Spleen (tissue), 11 donors: ENCODE measurements around the gene ALDH1B1. TPM values are rescaled to one million over a fixed set of nuclear protein-coding genes. Genes with fewer than 3 reads are reported as not detected.
A peak's percentile ranks its signal among the peaks of the same experiment; 100 is the strongest.

Experiments used
- DNase-seq: peaks from one replicate; pipeline ENCODE4 v3.0.0-alpha.2; 2020
- H3K27ac ChIP-seq, 8 donors: fragments of 200-600 bp; sonication (generic) in 7 of 8; 1 replicate in 4 of 8; 2 replicates in 4 of 8; pipeline versions ENCODE4 v1.5.0 to v1.8.0; 2016 to 2021; ENCODE audit warnings: inconsistent platforms in 4 of 8, mild to moderate bottlenecking in 4 of 8, moderate library complexity in 1 of 8
- H3K27me3 ChIP-seq, 7 donors: fragments of 200-600 bp; sonication (generic) in 6 of 7; replicated peaks in 1 of 7; 1 replicate in 4 of 7; 2 replicates in 3 of 7; pipeline versions ENCODE4 v1.5.0 to v1.8.0; 2016 to 2021; ENCODE audit warnings: inconsistent platforms in 3 of 7, mild to moderate bottlenecking in 1 of 7
- H3K36me3 ChIP-seq, 6 donors: fragments of 200-600 bp; sonication (generic) in 5 of 6; 1 replicate in 4 of 6; 2 replicates in 2 of 6; pipeline versions ENCODE4 v1.5.0 to v1.8.0; 2016 to 2021; ENCODE audit warnings: inconsistent platforms in 2 of 6
- H3K4me1 ChIP-seq, 6 donors: fragments of 200-600 bp; sonication (generic) in 5 of 6; 1 replicate in 3 of 6; 2 replicates in 3 of 6; pipeline versions ENCODE4 v1.5.0 to v1.8.0; 2016 to 2021; ENCODE audit warnings: inconsistent platforms in 3 of 6
- H3K4me3 ChIP-seq, 8 donors: fragments of 200-600 bp; sonication (generic) in 7 of 8; 1 replicate in 4 of 8; 2 replicates in 4 of 8; pipeline versions ENCODE4 v1.5.0 to v1.8.0; 2016 to 2021; ENCODE audit warnings: inconsistent platforms in 4 of 8, mild to moderate bottlenecking in 4 of 8, moderate library complexity in 2 of 8
- H3K9me3 ChIP-seq, 8 donors: fragments of 200-600 bp; sonication (generic) in 7 of 8; 1 replicate in 4 of 8; 2 replicates in 4 of 8; pipeline versions ENCODE4 v1.5.0 to v1.8.0; 2016 to 2021; ENCODE audit warnings: inconsistent platforms in 4 of 8
- POLR2A ChIP-seq, 3 donors: fragments of 450-650 bp; IDR thresholded peaks; one replicate each; pipeline ENCODE4 v1.5.1; 2017; ENCODE audit warnings: antibody characterized with exemption in 3 of 3, mild to moderate bottlenecking in 1 of 3
- POLR2AphosphoS5 ChIP-seq, 3 donors: sonication (generic); formaldehyde crosslinking; IDR thresholded peaks; one replicate each; pipeline ENCODE4 v1.5.1; 2017; ENCODE audit warnings: antibody characterized with exemption in 3 of 3
- WGBS, 5 donors: extraction: QIAGEN DNeasy Blood & Tissue Kit in 3 of 5; methylation state at CpG; one replicate each; pipeline versions ENCODE4 v1.1.5 to v1.1.7; 2013 to 2018; 5-methylcytosine and 5-hydroxymethylcytosine counted together
- intact Hi-C: fragments of 100-400 bp; cut with DNase I; formaldehyde crosslinking; loops from one replicate; pipeline ENCODE4 v1.15.0; 2023; ENCODE audit warnings: low total_unique reads
- polyA plus RNA-seq, 3 donors: library from polyadenylated mRNA; stranded (reverse); fragments of 200-250 nt; gene quantifications; one replicate each; pipeline ENCODE4 v1.2.1, GENCODE V29; 2013
- total RNA-seq, 7 donors: library from RNA; depleted of rRNA in 3 of 7; stranded (reverse); fragments of >200 nt in 3 of 7; fragmentation: NEBNext Ultra II Directional in 4 of 7; extraction: Animal tissue kit (Norgen Biotek cat#: 25700) in 4 of 7; gene quantifications; one replicate each; pipeline versions ENCODE4 v1.1.0 to v1.2.1, GENCODE V29; 2016 to 2021
- TF ChIP-seq, protein P1 (sequence below), 11 experiments: fragments of 200-600 bp in 7 of 11; fragments of 450-650 bp in 4 of 11; sonication (generic) in 4 of 11; IDR thresholded peaks in 8 of 11; conservative IDR thresholded peaks in 3 of 11; 1 replicate in 7 of 11; 2 replicates in 4 of 11; pipeline versions ENCODE4 v1.4.0 to v1.8.0; 2016 to 2021; ENCODE audit warnings: antibody characterized with exemption in 11 of 11, inconsistent platforms in 4 of 11, mild to moderate bottlenecking in 1 of 11
- donor health status: healthy with polysubstance abuse.
- donor health status: DM: no; HTN: no; CAD: no; lungs with moderate emphysema.
- donor health status: DM: no; HTN: no; CAD: no.
- donor health status: Bipolar disorder and iron deficiency.
- donor health status: healthy.
- donor health status: DM: no; HTN: no; CAD: no.
- donor health status: DM: yes; HTN: yes; CAD: no.

The ALDH1B1 gene
- total and polyA plus RNA-seq, 10 donors: 4.0 to 14.7 (median 8.3) TPM

DNA sequence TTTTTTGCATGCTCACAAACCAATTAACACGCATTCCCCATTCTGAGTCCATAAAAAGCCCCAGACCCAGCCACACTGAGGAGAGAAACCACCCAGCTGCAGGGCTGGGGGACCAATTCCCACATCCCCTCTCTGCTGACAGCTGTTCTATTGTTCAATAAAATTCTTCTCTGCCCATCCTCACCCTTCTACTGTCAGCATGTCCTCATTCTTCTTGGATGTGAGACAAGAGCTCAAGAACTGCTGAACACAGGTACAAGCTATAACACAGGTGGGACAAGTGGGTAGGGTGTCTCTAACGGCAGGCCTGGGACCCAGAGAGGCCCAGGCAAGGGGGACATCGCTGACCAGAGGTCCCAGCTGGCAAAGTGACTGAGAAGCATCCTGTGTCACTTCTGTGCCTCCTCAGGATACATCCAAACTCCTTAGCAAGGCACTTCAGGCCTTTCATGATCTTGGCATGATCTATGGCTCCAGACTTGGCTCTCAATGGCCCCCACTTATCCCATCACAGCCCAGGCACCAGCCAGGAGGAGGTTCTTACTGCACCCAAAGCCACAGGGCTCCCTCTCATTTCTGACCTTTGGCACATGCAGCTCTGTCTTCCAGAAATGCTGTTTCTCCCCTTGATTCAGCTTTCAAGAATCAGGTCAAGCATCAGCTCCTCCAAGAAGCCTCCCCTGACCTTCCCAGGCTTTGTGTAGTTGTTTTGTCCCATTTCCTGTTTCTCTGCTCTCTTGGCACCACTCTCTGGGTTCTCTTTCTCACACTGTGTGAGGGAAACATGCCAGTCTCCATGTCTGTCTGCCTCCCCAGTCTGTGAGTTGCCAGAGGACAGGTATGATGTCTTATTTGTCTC lies 7.3 kb upstream of the ALDH1B1 start:
- WGBS, 5 donors: 60 to 81% (median 74%) methylated on average over 3 of the region's 3 CpGs
- intact Hi-C loops: no loop called here
- Histone ChIP-seq H3K36me3 (no peaks in the 10 kb centered on the region), H3K4me3 (no peak overlapping the region), H3K27ac (peak overlapping the region in 1 of 8 donors; percentile 20), H3K27me3 (no peaks in the 10 kb centered on the region), H3K4me1 (peaks cover 0 to 7% (median 3%) of the 10 kb centered on the region in 6 donors), H3K9me3 (peaks cover 0 to 16% (median 3%) of the 10 kb centered on the region in 8 donors)
- no peak for TF ChIP-seq POLR2A (IDR thresholded peaks at IDR 0.05)
- TF ChIP-seq POLR2AphosphoS5 (IDR thresholded peaks at IDR 0.05): no peak
- TF ChIP-seq, protein P1, sequence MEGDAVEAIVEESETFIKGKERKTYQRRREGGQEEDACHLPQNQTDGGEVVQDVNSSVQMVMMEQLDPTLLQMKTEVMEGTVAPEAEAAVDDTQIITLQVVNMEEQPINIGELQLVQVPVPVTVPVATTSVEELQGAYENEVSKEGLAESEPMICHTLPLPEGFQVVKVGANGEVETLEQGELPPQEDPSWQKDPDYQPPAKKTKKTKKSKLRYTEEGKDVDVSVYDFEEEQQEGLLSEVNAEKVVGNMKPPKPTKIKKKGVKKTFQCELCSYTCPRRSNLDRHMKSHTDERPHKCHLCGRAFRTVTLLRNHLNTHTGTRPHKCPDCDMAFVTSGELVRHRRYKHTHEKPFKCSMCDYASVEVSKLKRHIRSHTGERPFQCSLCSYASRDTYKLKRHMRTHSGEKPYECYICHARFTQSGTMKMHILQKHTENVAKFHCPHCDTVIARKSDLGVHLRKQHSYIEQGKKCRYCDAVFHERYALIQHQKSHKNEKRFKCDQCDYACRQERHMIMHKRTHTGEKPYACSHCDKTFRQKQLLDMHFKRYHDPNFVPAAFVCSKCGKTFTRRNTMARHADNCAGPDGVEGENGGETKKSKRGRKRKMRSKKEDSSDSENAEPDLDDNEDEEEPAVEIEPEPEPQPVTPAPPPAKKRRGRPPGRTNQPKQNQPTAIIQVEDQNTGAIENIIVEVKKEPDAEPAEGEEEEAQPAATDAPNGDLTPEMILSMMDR (IDR thresholded peaks at IDR 0.05 in 8 of 11, conservative IDR thresholded peaks at IDR 0.05 in 3 of 11): no peak
- DNase-seq: no peak

DNA sequence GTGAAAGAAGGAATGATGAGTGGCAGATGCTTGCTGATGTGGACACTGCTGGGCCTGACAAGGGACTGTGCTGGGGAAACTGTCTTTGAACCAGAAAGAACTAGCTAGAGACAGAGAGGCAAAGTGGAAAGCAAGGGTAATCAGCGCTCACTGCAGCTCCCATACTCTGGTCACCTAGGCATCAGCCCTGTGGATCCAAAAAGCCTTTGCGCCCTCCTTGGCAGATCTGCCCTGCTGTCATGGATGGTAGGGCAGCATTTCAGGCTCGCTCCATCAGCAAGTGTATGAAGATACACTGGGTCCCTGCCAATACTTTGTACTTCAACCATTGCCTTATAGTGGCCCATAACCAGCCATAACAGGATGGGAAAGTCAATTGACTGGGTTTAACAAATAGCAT lies 6.6 kb upstream of the ALDH1B1 start:
- intact Hi-C loops: no loop called here
- no peaks in the 10 kb centered on the region for H3K36me3 ChIP-seq
- H3K4me1 ChIP-seq: peaks cover 0 to 7% (median 3%) of the 10 kb centered on the region in 6 donors
- WGBS, 5 donors: 85 to 95% (median 91%) methylated on average over 3 of the region's 3 CpGs
- H3K4me3 ChIP-seq: no peak overlapping the region
- H3K27ac ChIP-seq: peak overlapping the region in 1 of 8 donors; percentile 20
- no peak for DNase-seq
- TF ChIP-seq POLR2AphosphoS5 (IDR thresholded peaks at IDR 0.05) (no peak), POLR2A (IDR thresholded peaks at IDR 0.05) (no peak)
- H3K27me3 ChIP-seq: no peaks in the 10 kb centered on the region
- peaks cover 0 to 16% (median 3%) of the 10 kb centered on the region in 8 donors for H3K9me3 ChIP-seq

DNA sequence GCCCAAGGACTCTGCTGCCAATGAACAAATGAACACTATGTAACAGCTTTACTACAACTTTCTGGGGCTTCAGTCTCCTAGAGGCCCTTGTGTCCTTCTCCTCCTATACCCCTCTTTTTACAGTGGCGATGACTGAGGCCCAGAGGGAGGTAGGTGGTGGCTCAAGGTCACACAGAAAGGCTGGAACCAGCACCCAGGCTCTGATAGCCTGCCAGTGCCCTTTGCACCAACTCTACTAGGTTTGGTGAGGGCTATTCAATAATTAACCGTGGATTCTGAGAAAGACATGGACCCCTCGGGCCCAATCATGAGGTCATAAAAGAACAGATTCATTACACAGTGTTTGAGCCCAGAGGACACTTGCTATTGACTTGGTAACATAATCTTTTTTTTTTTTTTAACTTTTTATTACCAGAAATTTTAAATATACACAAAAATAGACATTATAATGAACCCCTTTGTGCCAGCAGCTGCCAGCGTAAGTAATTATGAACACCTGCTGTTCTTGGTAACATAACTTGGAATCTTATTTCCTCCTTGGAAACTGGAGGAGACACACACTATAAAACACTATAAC lies 6.1 kb upstream of the ALDH1B1 start:
- H3K4me1 ChIP-seq: peaks cover 0 to 8% (median 4%) of the 10 kb centered on the region in 6 donors
- intact Hi-C loops: no loop called here
- 87 to 96% (median 91%) methylated on average over 4 of the region's 4 CpGs for WGBS, 5 donors

DNA sequence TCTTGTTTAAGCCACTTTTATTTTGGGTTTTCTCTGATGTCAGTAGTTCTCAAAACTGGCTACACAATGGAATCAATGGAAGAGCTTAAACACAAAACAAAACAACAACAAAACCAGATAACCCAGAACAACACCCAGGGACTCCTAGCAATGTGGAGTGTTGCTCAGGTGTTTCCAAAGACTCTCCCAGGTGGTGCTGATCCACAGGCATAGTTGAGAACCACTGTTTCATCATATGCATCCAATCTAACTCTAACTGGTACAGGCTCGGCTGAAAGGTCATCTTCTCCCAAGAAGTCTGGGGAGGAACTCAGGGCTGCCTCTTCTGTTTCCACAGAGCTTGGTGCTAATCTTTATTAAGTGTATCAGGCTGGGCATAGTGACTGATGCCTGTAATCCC lies 5.4 kb upstream of the ALDH1B1 start:
- peaks cover 0 to 16% (median 3%) of the 10 kb centered on the region in 8 donors for H3K9me3 ChIP-seq
- intact Hi-C loops: no loop called here
- H3K36me3 ChIP-seq: no peaks in the 10 kb centered on the region
- peaks cover 4 to 14% (median 10%) of the 10 kb centered on the region in 6 donors for H3K4me1 ChIP-seq
- TF ChIP-seq, protein P1 (IDR thresholded peaks at IDR 0.05 in 8 of 11, conservative IDR thresholded peaks at IDR 0.05 in 3 of 11): no peak
- TF ChIP-seq POLR2AphosphoS5 (IDR thresholded peaks at IDR 0.05) (no peak), POLR2A (IDR thresholded peaks at IDR 0.05) (no peak)
- no peaks in the 10 kb centered on the region for H3K27me3 ChIP-seq
- no peak overlapping the region for H3K27ac ChIP-seq
- no peak overlapping the region for H3K4me3 ChIP-seq
- 36 to 86% (median 47%) methylated on average over 1 of the region's 1 CpG for WGBS, 5 donors
- DNase-seq: no peak

More for the DNA sequence above, 6.1 kb upstream of the ALDH1B1 start:
- H3K36me3 ChIP-seq: no peaks in the 10 kb centered on the region
- H3K27me3 ChIP-seq: no peaks in the 10 kb centered on the region
- no peak for DNase-seq
- no peak for TF ChIP-seq POLR2AphosphoS5 (IDR thresholded peaks at IDR 0.05)
- TF ChIP-seq, protein P1 (IDR thresholded peaks at IDR 0.05 in 8 of 11, conservative IDR thresholded peaks at IDR 0.05 in 3 of 11): no peak
- no peak for TF ChIP-seq POLR2A (IDR thresholded peaks at IDR 0.05)
- no peak overlapping the region for H3K27ac ChIP-seq
- H3K4me3 ChIP-seq: no peak overlapping the region
- peaks cover 0 to 16% (median 3%) of the 10 kb centered on the region in 8 donors for H3K9me3 ChIP-seq
